Globus pallidus (tissue), 1 donor: ENCODE data around the gene ROBO1.
A peak's percentile ranks its signal among the peaks of the same experiment; 100 is the strongest.
"Not testable (repeated sequence)": the region's sequence is repeated elsewhere in the genome, so short reads cannot be mapped to it uniquely, and the experiment has no call there.

Experiments
- DNase-seq: peaks from one replicate; pipeline ENCODE4 v3.0.0-alpha.2; 2015; ENCODE audit warnings: low spot score

Gene ROBO1

DNA sequence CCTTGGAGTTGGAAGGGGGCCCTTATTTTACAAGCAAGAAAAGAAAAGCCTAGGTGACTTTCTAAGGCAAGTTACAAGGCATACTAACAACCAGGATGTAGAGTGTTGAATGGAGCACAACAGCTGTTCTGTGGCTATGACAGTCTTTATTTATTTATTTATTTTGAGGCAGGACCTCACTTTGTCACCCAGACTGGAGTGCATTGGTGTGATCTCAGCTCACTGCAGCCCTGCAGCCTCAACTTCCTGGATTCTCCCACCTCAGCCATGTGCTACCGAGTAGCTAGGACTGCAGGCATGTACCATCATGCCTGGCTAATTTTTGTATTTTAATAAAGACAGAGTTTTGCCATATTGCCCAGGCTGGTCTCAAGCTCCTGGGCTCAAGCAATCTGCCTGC lies 973.4 kb downstream of the ROBO1 start:
- DNase-seq = no peak

DNA sequence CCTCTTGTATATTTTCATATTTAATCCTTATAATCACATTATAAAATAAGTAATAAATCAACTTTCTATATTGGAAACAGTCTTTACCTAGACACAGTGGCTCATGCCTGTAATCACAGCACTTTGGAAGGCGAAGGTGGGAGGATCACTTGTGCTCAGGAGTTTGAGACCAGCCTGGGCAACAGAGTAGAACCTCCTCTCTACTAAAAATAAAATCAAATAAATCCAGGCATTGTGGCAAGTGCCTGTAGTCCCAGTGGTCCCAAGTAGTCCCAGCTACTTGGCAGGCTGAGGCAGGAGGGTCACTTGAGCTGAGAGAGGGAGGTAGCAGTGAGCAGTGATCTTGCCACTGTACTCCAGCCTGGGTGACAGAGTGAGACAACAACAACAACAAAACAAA lies 975.1 kb downstream of the ROBO1 start:
- DNase-seq = no peak

DNA sequence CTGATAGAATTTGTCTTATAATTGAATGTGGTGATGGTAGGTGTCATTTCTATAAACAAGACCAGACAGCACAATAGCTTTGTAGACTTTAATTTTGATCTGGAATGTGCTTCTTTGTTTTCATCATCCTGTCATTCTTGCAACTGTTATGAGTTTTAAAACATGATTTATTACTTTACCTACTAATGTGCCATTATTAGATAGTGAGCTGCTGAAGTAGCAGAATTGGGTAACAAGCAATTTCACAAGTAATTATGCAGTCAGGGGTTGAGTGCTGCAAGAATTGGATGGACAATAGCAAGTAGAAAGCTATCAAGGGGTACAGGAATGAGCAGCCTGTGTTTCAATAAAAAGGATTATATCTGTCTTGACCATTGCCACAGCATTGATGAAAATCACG lies 975.6 kb downstream of the ROBO1 start:
- DNase-seq = no peak

DNA sequence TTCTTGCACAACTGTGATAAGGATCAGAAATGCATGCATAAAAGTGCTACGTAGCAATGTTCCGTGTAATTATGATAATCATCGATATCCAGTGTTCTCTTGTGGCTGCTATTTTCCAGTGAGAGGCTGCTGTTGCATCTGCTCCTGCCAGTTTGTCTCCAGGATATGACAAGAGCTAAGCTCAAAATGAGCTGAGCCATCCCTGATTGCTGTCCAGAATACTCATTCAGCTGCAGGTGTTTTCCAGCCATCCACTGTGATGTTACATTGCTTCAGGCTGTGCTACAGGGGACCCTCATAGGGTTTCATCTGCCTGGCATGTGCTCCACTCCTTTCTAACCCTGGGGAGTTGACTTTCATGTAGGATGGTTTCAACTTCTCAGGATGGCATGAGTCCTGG lies 976.0 kb downstream of the ROBO1 start:
- no peak for DNase-seq

DNA sequence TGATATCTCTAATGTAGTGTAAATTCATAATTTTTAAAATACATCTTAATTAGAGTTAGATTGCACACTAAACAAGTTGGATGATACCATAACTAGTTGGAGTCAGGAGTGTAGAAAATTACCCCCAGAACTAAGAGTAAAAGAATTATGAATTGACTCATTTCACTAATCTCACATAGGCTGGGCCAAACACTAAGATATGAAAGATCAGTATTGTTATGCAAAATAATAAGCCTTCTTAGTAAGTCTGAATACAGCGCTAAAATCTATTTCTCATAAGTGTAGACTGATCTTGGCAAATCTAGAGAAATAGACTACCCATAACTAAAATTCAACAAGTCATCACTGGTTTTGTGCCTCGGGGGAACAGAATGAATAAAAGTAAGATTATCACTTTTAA lies 979.0 kb downstream of the ROBO1 start:
- DNase-seq = no peak

DNA sequence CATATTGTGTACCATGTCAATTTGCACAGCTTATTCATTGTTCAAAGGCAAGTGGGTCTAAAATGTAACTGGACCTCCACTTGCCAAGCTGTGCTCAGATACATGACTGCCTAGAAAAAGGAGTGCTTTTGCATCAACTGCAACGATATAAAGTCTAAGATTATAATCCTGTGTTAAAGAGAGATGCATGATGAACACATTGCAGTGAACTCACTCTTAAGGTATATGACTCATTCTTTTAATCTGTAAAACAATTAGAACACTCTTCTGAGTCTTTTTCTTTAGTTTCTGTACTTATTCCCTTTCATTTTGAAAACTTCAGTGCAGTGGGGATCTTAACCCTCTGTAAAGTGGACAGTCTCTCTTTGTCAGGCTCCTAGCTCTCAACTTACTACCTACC lies 982.8 kb downstream of the ROBO1 start:
- DNase-seq = no peak

DNA sequence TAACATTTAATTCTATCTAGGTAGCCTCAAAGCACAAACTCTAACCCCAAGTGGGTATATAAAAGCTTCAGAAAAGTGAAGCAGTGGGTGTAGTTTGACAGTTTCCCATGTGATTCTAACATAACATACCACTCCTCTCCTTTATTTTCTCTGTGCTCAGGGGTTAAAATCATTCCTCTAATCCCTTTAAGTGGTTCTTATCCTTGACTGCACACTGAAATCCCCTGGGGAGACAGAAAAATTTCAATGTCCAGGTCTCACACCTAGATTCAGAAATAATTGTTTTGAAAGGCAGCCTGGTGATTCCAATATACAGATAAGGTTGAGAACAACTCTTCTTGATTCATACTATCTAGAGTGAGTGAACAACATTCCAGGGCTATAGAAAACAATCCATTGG lies 986.4 kb downstream of the ROBO1 start:
- DNase-seq = no peak

DNA sequence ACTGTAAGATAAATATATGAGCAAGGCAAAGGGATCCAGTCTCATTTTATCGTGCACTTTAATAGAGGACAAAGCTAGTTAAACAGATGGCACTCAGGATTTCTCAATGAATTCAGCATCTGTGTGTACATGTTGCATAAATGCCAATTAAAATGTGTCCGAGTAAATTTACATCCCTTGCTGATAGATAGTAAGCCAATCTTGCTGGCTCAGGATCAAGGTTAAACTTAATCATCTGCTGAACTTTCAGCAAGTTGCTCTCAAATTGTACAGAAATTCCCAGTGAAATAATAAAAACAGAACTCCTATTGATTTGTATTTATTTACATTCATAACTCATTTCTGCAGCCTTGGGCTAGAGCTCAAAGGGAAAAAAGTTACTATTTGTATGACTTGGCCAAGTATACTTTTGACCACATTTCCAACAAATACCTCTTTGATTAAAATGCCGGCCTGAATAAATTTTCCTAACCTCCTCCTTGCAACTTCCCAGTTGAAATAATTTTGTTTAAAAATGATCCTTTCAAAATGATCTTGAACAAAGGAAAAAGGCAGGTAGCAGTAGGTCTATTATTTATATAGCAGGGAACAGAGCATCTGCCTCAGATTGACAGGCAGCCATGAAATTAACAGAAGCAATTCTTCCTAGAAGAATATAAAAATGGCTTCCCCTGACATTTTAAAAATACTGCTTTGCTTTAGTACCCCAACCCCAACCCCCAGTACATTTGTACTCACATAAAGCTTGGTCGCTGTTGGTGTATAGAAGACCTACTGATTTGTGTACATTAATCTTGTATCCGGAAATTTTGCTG lies 1001.9 kb downstream of the ROBO1 start:
- DNase-seq = no peak

DNA sequence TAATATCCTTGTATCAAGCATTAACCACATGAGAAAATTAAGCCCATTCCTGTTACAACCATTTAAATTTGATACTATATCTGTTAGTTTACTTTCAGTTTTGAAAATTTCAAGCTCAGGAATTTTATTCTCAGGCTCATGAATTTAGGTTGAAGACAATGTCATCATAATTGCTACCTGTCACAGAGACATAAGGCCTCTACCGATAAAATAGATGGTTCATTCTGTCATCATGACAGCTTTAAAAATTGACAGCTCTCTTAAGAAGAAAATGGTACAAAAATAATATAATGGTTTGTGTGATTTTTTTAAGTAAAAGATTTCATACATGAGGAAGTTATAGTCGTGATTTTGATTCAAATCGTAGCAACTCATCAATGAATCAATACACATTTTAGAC lies 1003.2 kb downstream of the ROBO1 start:
- DNase-seq = no peak

DNA sequence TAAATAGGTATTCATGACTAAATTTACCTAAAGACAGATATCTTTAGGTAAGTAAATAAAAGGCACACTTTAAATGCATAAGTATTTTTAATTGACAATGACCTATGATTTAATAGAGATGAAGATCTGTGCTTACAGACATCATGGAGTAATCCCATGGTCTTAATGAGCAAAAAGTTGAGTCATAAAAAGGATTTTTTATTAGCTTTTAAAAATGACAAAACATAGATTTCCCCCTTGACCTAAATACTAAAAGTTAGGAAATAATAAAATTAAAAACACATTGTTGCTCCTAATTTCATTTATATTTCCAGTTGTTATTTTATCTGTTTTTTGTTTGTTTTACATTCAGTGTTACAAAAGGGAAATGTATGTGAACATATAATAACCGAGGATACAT lies 1005.7 kb downstream of the ROBO1 start:
- DNase-seq = no peak

DNA sequence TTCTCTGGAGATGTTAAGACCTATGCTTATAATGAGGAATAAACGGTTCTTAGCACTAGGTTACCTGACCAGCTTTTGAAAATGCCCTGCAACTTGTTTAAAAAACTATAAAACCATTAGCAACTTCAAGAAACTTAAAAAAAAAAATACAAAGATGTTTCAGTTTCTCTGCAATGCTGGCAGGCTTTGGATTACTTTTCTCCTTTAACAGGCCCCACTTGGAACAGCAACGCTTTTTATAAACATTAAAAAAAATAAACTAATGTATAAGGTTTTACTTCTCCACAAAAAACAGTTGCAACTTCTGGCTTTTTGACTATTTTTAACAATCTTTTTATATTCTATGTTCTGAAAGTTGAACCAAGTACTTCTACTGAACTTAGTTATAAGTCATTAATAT lies 1006.7 kb downstream of the ROBO1 start:
- no peak for DNase-seq

DNA sequence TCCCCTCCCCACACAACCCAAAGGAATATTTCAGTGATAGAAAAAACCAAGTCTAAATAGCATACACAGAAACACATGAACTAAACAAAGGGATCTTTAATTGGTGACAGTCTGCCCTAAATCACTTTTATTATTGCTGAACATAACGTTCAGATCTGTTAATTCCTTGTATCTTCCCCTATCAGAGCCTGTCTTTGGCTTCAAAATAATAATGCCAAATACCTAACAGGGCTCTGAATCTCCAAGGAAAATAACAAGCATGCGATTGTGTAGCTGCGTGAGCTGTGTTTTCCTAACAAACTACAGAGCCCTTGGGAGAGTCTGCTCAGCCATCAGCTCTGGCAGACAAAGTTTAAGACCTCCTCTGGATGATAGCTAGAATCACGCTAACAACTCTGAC lies 1010.1 kb downstream of the ROBO1 start:
- DNase-seq = peak; percentile 64

DNA sequence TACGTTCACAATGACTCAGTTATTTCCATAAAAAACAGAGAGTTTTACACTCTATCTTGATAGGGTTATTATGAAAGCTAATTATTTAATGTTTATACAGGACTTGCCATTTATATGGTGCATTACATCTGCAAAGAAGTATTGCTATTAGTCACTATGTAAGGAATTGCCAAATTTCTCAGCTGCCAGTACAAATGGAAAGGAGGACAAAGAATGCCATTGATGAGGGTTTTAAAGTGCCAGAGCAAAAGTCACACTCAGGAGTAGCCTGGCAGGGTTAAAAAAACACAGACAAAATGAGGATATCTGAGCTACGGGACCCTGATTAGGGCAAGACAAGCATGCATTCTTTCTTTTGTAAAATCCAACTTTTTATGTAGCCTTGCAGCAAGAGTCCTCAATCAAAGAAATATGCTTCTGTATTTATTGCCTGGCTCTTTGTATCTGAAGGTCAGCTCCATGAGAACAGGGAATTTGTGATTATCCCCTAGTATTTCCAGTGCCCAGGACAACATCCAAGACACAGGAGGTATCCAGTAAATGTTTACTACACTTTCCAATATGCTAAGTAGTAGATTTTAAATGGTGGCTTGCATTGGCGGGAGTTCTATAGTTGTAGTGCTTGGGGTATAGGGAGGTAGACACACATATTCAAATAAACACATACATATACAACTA lies 1013.6 kb downstream of the ROBO1 start:
- peak; percentile 91 for DNase-seq

DNA sequence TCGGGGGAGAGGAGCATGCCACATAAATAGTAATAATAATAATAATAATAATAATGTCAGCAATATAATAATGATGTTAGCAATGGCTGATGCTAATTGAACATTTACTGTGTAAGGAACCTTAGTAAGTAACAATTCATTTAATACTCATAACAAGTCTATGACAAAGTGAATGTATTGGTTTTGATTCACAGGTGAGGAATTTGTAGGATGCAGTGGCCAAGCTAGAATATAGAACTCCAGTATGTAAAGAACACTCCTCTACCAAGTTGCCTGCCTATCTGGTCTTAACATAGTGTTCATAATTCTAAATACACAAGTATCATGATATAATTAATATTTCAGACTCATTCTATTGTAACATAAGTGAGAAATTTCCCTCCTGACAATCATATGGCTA lies 1016.5 kb downstream of the ROBO1 start:
- DNase-seq = no peak

DNA sequence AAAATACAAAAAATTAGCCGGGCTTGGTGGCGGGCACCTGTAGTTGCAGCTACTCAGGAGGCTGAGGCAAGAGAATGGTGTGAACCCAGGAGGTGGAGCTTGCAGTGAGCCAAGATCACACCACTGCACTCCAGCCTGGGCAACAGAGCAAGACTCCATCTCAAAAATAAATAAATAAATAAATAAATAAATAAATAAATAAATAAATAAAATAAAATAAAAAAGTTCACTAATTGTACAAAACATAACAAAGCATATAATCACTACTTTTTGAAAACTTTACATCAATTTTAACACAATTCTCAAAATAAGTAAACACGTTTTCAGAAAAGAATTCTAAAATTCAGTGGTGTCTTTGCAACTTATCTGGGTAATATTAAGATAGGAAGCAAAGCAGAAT lies 1017.5 kb downstream of the ROBO1 start:
- not testable (repeated sequence) for DNase-seq

DNA sequence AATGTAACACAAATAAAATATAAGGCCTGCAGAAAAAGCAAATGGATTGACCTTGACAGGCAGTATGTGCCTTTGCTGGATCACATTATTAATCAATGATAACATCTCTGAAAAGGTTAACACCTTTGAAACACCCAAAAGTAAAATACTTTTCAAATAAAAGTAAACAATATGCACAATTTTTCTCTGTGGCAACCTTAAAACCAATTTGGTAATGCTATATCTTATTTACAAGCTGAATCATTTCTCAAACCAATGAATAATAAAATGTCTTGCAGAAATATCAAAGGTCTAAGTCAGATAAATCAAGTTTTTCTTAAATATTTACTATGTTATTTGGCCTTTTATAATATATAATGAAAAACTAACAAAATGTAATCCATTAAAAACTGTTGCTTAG lies 1018.7 kb downstream of the ROBO1 start:
- DNase-seq = no peak

DNA sequence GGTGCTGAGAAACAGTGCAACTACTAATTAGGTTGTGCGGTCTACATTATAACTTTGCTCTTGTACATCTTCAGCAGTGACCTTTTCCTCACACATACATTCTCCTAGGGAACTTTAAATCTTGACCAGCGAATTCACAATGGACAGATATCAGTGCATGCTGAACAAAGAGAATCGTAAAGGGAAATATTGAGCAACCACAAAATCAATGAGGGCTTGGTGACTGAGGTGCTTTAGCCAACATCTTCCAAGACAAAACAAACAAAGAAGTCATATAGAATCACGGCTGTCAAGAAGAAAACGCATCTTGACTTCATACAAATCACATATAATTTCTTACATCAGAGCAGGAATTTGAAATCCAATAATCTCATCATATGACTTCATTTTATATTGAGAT lies 1022.0 kb downstream of the ROBO1 start:
- no peak for DNase-seq

DNA sequence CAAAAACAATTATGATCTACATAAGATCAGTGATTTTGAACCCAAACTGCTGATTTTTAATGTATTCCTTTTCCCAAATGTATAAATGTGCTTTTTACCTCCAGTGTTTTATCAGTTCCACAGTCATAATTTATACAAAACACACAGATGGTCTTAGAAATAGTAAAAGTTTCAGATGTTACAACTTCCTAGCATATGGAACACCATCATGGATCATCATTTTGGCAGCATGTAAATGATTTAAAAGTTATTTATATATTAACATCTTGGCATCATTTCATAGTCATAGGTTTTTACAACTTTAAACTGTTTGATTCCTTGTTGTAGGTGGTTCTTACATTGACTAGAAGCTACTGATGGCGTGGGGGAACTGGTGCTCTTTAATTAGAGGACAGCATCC lies 1025.3 kb downstream of the ROBO1 start:
- no peak for DNase-seq

DNA sequence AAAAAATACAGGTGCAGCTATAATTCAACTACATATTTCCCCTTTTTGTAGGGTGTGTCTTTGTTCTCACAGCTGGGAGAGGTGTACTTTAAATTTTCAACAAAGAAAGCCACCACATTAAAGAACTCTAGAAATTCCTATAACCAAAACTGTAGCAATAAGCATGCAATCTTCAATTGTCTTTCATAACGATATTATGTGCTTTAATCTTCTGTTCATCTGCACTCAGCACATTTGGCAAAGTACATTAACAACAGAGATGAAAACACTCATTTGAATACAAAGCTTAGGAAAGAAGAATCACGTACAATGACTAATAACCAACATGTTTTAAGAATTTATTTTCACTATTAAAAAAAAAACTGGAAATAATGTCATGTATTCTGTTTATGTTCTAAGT lies 1025.8 kb downstream of the ROBO1 start:
- DNase-seq = no peak

DNA sequence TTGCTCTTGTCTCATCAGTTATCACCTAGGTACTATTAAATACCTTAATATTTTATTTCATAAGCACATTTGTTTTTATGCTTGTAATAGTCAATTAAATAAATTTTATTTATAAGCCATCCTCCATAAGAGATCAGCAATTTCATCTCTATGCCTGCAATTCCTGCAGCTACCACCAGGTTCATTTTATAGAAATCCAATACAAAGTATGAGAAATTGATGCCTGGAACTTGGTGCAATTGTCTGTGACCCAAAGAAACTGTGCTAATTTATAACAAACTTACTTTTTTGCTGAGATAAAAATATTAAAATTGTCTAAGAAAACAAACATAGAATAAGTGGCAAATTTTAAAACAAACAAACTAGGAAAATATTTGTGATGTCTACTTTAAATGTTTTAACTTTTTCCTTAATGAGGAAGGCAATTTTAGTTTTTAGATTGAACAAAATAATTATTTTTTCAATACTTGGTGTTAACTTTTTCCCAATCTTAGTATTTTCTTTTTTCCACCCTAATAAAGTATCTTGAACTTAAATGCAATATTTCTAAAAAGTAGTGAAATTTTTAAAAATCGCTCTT lies 1026.6 kb downstream of the ROBO1 start:
- no peak for DNase-seq

DNA sequence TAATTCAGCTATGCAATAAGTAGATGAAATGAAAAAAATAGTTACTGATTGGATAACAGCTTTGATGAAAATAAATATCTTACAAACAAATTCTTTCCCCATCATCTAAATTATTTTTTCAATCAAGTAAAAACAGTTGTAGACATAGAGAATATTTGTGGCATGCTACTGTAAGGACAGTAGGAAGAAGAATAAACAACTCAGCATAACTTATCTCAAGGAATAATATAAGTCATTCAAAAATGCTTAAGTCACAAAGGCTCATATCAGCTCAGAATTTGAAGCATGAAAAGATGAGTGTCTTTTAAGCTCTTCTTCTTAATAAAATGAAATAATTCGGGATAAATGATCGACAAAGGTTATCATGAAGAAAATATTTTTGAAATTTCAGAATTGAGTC lies 1029.0 kb downstream of the ROBO1 start:
- no peak for DNase-seq

DNA sequence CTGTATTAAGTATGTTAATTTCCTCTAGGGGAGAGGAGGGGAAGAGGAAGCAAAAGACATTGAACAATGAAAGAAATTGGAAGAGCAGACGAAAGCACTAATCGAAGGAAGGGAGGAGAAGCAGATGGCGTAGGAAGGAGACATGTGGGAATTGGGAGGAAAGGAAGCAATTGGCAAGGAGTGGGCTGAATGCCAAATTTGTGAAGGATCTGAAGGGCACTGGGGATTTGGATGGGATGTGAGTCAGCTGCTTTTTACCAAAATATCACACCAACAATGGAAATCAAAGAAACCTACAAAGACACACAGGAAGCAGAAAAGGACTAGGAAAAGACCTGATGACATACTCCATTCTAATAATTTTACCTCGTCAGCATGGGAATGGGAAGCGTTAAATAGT lies 1029.8 kb downstream of the ROBO1 start:
- DNase-seq = no peak

DNA sequence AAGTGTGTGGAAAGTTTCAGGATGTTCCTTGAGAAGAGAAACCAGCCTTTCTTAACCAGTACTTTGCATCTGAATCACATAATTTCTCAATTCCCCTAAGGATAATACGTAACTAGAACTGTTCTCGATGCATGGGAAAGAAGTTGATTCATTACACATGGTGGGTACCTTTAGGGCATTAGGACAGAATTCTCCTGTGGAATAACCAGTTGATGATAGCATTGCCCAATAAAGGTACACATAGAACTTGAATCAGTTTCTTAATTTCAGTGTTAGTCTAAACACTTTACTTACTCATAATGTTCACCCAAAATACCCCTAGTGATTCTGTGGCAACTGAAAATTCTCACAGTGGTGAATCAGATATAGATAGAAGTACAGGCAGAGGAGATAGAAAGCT lies 1030.9 kb downstream of the ROBO1 start:
- no peak for DNase-seq
